Activated CD4-positive, alpha-beta T cell treated with anti-CD3 and anti-CD28 coated beads, Interleukin-2, amount 50 U/mL, for 4 hours (primary cell): Measurements from ENCODE around the gene USP3.

Experiments
- DNase-seq, 2 experiments: peaks; one replicate each; pipeline ENCODE4 v3.0.0-alpha.2; 2020

The USP3 gene

DNA sequence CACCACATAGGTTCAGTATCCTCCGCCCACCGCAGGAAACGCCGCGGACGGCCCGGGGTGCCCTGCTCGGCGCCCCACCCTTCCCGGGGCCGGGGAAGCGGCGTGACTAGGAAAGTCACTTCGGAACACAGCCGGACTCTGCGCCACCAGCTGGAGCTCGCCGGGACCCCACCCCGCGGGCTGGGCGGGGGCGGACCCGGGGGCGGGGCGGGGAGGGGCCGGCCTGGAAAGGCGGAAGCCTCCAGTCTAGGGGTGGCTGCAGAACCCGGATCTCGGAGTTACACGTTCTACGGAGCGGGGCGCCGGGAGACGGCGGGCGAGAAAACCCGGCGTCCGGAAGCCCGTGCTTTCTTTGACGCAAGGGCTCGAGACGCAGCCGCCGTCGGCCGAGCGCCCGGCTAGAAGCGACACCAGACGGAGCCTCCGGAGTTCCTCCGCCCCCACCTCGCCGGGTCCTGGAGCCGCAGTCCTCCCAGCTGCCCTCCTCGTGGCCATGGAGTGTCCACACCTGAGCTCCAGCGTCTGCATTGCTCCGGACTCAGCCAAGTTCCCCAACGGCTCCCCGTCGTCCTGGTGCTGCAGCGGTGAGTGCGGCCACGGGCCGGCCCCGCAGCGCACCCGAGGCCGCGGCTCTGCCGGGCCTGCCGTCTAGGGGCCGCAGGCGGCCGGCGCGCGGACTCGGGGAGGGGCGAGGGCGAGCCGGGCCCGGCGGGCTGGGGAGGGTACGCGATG, at the start of gene USP3:
Gene USP3, plus strand, starts transcription at position 347 of the 732 bp plus-strand sequence. Its CDS starts 147 bp downstream, at position 494.
- DNase-seq, result peak; percentile 89 to 91

- no peak for DNase-seq
Observed at GRCh38 chr15:63456258-63456657, 48.1 kb upstream of the USP3 start.

- DNase-seq, result no peak
Observed at GRCh38 chr15:63457379-63457778, 47.0 kb upstream of the USP3 start.

- no peak for DNase-seq
Observed at GRCh38 chr15:63458026-63458425, 46.4 kb upstream of the USP3 start.

GRCh38 chr15:63458794-63459395, 45.5 kb upstream of the USP3 start:
- DNase-seq, result no peak

DNA sequence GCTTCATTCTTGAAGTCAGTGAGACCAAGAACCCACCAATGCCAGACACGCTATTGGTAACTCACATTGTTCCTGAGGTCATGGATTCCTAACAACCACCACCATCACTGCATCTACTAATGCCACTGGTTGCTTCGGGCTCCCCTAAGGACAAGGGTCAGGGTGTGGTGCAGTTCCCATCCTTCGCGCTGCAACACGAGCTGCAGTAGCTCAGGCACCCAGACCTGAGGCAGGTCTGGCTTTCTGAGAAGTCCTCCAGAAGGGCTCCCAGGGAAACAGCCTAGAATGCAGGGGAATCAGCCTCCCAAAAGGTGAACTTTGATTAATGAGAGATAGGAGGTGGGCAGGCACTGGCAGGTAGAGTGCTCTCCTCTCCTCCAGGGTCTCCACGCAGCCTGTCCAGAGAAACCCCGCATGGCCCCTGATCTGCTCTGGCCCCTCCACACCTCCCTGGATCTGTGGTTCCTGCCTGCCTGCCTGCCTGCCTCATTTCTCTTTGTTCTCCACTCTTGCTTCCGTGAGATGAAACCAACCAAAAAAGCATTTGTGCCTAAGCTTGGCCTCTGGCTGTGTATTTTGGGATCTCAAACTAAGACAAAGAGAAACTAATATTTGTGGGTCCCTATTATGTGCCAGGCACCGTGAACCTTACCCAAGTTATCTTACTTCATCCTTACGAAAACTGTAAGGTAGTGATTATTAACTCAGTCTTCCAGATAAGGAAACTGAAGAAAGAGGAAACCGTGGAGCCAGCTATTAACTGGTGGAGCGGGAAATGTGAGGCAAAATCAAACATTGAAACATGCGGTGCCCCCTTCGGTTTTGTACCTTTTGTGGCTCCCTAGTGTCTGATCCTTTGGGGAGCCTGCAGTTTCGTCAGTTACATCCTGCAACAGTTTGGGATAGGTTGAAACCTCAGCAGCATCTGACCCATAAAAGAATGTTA, 43.9 kb upstream of the USP3 start:
- no peak for DNase-seq

DNA sequence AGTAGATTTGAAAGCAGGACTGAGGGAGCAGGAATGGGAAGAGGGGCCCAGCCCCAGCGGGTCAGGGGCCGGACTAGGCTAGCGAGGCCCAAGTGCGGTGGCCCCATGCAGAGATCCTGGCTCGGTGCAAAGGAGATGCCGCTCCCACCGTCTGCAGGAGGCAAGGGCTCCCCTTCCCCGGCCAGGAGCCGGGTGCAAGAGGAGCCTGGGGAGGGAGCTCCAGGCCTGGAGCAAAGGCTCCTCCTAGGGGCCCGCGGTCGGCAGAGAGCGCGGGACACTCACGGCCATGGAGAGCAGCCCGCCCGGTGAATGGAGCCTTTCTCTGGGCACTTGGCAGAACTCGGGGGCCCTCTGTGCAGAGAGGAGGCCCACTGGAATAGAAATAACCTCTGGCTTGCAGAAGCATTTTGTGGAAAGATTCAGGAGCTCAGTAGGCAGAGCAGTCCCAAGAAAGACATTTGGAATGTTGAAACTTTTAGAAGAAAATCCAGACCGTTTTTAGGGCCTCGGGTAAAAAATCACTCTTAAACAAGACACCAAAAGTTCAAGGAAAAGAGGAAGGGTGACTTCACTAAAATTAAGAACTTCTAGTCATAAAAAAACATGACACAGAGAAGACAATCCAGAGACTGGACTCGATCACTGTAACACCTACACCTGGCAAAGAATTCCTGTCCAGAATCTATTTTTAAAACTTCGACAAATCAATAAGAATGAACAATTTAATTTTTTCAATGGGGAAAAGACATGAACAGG, 43.0 kb upstream of the USP3 start:
- no peak for DNase-seq

- DNase-seq, result no peak
Observed at GRCh38 chr15:63462088-63462487, 42.3 kb upstream of the USP3 start.

DNA sequence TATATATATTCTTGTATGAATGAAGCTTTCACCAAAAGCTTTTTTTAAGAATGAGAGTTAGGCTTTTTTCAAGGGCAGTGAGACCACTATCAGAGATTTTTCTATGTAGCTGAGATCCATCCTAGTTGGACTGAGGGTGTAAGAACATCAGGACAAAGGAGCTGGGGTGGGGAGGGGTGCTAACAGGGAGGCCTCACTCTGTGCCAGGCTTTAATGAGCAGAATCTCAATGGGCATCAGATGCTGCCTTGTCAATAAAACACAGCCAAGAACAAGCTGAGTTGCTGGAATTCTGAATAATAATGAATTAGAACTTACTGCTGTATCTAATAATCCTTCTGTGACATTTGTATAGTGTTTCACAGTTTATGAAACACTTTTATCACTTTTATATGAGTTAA, 41.4 kb upstream of the USP3 start:
- no peak for DNase-seq

DNA sequence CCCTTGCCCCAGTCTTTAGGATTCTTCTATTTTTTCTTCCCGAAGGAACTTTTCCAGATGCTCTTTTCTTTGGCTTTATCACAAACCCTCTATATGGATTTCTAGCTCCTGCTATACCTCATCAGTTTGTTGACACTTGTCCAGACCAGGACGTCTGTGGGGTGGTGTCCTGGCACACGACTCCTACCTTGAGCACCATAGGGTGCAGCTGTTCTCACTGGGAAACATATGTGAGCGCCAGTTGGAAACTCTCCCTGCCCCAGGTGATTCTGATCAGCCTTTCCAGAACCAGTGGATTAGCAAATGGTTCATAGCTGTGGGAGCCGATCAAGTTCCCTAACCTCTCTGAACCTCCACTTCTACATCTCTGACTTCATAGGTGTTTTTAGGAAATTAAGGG, 40.6 kb upstream of the USP3 start:
- DNase-seq, result no peak

GRCh38 chr15:63465104-63465503, 39.3 kb upstream of the USP3 start:
- DNase-seq, result no peak

DNA sequence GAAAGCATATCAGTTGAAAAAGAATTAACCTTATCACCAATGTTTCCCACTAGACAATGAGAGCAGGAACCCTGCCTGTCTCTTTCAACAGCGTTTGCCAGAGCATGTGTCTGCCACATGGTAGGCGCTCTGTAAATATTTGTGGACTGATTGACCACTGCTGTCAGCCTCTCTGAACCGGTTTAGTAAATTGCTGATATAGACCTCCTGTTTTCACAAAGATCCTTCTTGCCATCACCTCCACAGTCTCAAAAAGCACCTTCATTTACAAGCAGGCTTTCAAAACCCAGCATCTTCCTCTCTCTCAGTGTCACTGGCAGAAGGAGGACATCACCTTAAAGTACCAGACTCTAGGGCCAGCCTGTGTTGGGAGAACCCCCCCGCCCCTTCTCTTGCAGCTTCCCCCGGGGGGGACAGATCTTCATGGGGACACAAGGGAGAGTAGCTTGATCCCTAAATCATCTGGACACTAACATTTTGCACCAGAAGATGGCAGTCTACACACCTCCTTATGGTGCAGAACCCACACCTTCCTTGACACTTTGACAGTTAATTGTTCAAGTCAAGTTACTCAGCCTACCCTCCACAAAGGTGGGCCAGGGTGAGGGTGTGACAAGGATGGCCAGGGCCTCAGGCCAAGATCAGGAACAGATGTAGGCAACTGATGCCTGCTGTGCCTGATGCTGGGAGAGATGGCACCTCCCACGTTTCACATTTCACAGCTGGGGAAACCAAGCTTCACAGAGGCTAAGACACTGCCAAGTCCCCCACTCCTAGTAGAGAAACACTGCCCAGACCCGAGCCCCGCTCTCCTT, 37.8 kb upstream of the USP3 start:
- DNase-seq, result peak in 1 of 2 experiments; percentile 19

- peak; percentile 35 to 51 for DNase-seq
Observed at GRCh38 chr15:63469190-63469589, 35.2 kb upstream of the USP3 start.

DNA sequence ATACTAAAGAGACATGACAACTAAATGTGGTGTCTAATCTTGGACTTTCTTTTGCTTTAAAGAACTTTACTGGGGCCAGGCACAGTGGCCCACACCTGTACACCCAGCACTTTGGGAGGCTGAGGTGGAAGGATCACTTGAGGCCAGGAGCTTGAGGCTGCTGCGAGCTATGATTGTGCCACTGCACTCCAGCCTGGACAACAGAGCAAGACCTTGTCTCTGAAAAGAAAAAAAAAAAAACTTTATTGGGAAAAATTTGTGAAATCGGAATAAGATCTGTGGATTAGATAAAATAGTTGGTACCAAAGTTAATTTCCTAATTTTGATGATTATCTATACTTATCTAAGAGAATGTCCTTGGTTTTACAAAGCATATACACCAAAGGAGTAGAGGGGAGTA, 34.4 kb upstream of the USP3 start:
- DNase-seq, result no peak

GRCh38 chr15:63473007-63473748, 31.2 kb upstream of the USP3 start:
- DNase-seq, result no peak

- no peak for DNase-seq
Observed at GRCh38 chr15:63473749-63473998, 30.7 kb upstream of the USP3 start.

GRCh38 chr15:63473999-63474809, 30.2 kb upstream of the USP3 start:
- peak; percentile 51 to 53 for DNase-seq

- no peak for DNase-seq
Observed at GRCh38 chr15:63474810-63475316, 29.5 kb upstream of the USP3 start.

DNA sequence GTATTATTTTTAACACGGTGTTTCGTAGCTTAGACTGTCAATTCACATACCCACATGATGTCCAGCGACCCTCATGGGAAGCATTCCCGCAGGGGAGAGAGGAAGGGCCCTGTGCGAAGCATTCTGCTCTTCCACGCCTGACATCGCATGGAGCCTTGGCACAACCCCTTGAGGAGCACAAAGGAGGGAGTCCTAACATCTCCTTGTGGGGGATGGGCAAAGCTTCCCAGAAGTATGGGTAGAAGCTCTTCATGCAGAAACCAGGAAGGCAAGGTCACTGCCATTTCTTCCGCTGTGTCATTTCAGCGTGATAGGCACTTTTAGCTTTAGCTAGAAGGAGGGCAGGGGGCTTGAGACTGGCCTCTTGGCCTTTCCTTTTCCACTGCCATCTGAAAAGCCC, 28.7 kb upstream of the USP3 start:
- DNase-seq, result no peak

DNA sequence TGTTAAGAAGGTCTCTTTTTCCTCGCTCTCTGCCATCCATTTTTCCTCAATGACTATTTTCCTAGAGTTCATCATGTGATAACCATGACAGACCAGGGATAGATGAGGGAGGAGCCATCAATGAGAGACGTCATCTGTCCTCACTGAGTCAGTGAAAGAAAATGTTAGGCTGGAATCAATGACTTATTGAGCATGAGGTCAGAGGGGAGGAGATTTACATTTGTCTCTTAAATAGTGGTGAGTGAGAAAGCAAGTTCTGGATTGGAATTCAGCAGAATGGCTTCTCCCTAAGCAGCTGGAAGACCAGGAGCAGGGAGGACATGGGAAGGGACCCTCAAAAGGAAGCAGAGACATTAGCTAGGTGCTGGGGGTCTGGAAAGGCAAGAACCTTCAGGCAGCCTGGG, 28.2 kb upstream of the USP3 start:
- DNase-seq, result no peak
